Measurements from ENCODE around the gene TTC13. TPM values are rescaled to one million over a fixed set of nuclear protein-coding genes. Genes with fewer than 3 reads are reported as not detected.

TTC13 gene
- total RNA-seq, 4 donors from 2014 or later = 7.4 to 47.0 (median 14.9) TPM

- DNase-seq (ENCODE audit: low spot score) = no peak
- TF ChIP-seq CTCF (IDR thresholded peaks at IDR 0.05) = no peak
- ATAC-seq (ENCODE audit: low FRiP score) = no peak
Measured at GRCh38 chr1:231021540-231022031, 42.9 kb upstream of the TTC13 start.

- TF ChIP-seq CTCF (IDR thresholded peaks at IDR 0.05) = no peak
- no peak for ATAC-seq (ENCODE audit: low FRiP score)
- DNase-seq (ENCODE audit: low spot score) = no peak
Measured at GRCh38 chr1:231020816-231021215, 42.2 kb upstream of the TTC13 start.

- TF ChIP-seq CTCF (IDR thresholded peaks at IDR 0.05) = no peak
- DNase-seq (ENCODE audit: low spot score) = no peak
- ATAC-seq (ENCODE audit: low FRiP score) = no peak
Measured at GRCh38 chr1:231020139-231020601, 41.5 kb upstream of the TTC13 start.

- DNase-seq (ENCODE audit: low spot score) (no peak), ATAC-seq (ENCODE audit: low FRiP score) (no peak)
- TF ChIP-seq CTCF (IDR thresholded peaks at IDR 0.05) = no peak
Measured at GRCh38 chr1:231019711-231020110, 41.0 kb upstream of the TTC13 start.

- TF ChIP-seq CTCF (IDR thresholded peaks at IDR 0.05) = no peak
- no peak for ATAC-seq (ENCODE audit: low FRiP score)
- no peak for DNase-seq (ENCODE audit: low spot score)
Measured at GRCh38 chr1:231016966-231017365, 38.3 kb upstream of the TTC13 start.

- TF ChIP-seq CTCF (IDR thresholded peaks at IDR 0.05) = no peak
- no peak for ATAC-seq (ENCODE audit: low FRiP score)
- DNase-seq (ENCODE audit: low spot score) = no peak
Measured at GRCh38 chr1:231016234-231016633, 37.6 kb upstream of the TTC13 start.

- no peak for ATAC-seq (ENCODE audit: low FRiP score)
- TF ChIP-seq CTCF (IDR thresholded peaks at IDR 0.05) = no peak
- no peak for DNase-seq (ENCODE audit: low spot score)
Measured at GRCh38 chr1:231013391-231014015, 34.8 kb upstream of the TTC13 start.
